Fibroblast of the aortic adventitia (primary cell): ENCODE data around the gene SGK1. TPM values are rescaled to one million over a fixed set of nuclear protein-coding genes. Genes with fewer than 3 reads are reported as not detected.
"Not testable (repeated sequence)": the region's sequence is repeated elsewhere in the genome, so short reads cannot be mapped to it uniquely, and the experiment has no call there.

Source experiments
- DNase-seq: peaks from one replicate; pipeline ENCODE4 v3.0.0-alpha.2; 2010; ENCODE audit warnings: low read depth
- H3K4me3 ChIP-seq: 2 replicates; pipeline ENCODE4 v1.5.1; 2011; ENCODE audit warnings: low read depth, mild to moderate bottlenecking, control low read depth, low read length, moderate library complexity
- CTCF ChIP-seq: IDR thresholded peaks from 2 replicates; pipeline ENCODE4 v1.5.1; 2011; ENCODE audit warnings: mild to moderate bottlenecking, low read length, control low read depth, inconsistent platforms; ENCODE audit not compliant: insufficient read depth
- total RNA-seq: library from RNA; depleted of rRNA; stranded (reverse); fragments of >200 nt; gene quantifications from 2 replicates; pipeline ENCODE4 v1.2.3, GENCODE V29; 2012; ENCODE audit warnings: low replicate concordance

Gene SGK1
- total RNA-seq, 1 donor: 63.2 TPM

GRCh38 chr6:134282816-134283215 is 35.1 kb downstream of the SGK1 start:
- DNase-seq: no peak
- no peak for TF ChIP-seq CTCF
- H3K4me3 ChIP-seq: no peak overlapping the region

- no peak overlapping the region for H3K4me3 ChIP-seq
- DNase-seq: no peak
- TF ChIP-seq CTCF: no peak
Observed at GRCh38 chr6:134281388-134281787, 36.5 kb downstream of the SGK1 start.

GRCh38 chr6:134278000-134278399 is 39.9 kb downstream of the SGK1 start:
- TF ChIP-seq CTCF: no peak

GRCh38 chr6:134276891-134277377 is 41.0 kb downstream of the SGK1 start:
- not testable (repeated sequence) for DNase-seq

More at GRCh38 chr6:134278000-134278399, 39.9 kb downstream of the SGK1 start:
- no peak for DNase-seq
- no peak overlapping the region for H3K4me3 ChIP-seq

GRCh38 chr6:134272374-134272773 is 45.5 kb downstream of the SGK1 start:
- TF ChIP-seq CTCF: no peak
- DNase-seq: no peak
- H3K4me3 ChIP-seq: no peak overlapping the region

More at GRCh38 chr6:134276891-134277377, 41.0 kb downstream of the SGK1 start:
- H3K4me3 ChIP-seq: not testable (repeated sequence)

- H3K4me3 ChIP-seq: no peak overlapping the region
- no peak for TF ChIP-seq CTCF
- no peak for DNase-seq
Observed at GRCh38 chr6:134267917-134268361, 50.0 kb downstream of the SGK1 start.

GRCh38 chr6:134266776-134267175 is 51.1 kb downstream of the SGK1 start:
- no peak for TF ChIP-seq CTCF
- H3K4me3 ChIP-seq: no peak overlapping the region
- DNase-seq: no peak
